GM19099 (cell line): Measurements from ENCODE around the gene DHRS13.

Experiments used
- POLR2A ChIP-seq: IDR thresholded peaks from 3 replicates; pipeline ENCODE4 v1.6.1; 2011; ENCODE audit warnings: low read depth; ENCODE audit not compliant: insufficient read length; ENCODE audit errors: extremely low read depth

The DHRS13 gene

DNA sequence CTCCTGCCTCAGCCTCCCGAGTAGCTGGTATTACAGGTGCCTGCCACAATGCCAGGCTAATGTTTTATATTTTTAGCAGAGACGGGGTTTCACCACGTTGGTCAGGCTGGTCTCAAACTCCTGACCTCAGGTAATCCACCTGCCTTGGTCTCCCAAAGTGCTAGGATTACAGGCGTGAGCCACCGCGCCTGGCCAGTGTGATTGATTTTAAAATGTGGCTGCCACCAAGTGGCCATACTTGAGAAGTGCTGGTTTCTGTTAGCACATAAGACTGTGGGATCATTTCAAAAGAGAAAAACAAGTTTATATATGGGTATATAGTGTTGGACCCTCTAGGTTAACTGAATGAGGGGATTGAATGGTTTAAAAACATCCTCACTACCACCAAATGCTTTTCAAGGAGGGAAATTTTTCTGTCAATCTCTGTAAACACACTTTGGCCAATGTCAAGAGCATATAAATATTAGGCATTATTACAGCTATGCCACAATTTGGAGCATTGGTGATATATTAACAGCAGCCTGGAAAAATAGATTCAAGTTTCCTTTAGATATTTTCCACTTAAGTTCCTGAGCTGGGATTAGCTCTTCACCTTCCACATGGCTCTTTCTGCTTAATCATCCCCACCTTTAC, 13.5 kb upstream of the DHRS13 start:
- TF ChIP-seq POLR2A = no peak

DNA sequence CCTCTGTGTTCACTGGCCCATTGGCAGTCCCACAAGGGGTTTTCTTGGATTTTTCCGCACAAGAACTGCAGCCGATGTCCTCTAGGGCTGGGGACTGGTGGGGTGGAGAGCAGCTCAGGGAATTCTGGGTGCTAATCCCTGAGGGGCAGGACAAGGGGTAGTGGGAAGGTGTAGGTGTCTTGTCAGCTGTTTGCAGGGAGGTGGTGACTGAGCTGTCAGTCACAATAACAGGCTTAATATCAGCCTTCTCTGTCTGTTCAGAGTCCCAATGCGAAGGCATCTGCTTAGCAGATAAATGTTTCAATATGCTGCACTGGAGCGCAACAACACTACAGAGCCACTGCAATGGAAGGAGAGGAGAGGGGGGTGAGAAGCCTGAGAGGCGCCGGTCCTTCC, 10.1 kb upstream of the DHRS13 start:
- TF ChIP-seq POLR2A = no peak

DNA sequence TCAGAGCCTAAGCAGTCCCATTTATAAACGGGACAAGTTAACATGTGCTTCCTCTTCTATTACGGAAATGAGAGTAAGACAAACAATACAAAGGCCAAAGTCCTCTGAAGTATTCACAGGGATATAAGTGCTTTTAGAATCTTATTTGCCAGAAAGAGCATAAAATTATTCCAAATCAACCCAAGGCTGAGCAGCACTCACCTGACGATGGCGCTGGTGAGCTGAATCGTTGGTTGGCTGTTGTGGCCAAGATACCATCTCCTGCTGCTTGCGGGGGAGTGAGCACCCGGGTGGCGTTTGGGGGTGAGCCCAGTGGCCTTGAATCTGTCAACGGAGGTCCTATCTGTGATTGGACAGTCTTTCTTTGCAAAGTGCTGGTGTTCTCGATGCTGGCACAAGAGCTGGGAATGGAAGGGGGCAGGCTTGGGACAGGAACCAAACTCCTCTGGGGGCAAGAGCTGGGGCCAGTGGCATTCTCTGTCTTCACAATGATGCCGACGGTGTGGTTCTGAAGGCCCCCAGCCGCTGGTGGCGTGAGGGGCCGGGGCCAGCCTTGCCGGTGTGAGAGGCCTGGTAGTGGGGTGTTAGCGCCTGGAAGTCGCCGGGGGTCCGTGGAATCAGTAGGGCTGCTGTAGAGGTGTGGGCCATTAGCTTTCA, 9.5 kb upstream of the DHRS13 start:
- TF ChIP-seq POLR2A = no peak

DNA sequence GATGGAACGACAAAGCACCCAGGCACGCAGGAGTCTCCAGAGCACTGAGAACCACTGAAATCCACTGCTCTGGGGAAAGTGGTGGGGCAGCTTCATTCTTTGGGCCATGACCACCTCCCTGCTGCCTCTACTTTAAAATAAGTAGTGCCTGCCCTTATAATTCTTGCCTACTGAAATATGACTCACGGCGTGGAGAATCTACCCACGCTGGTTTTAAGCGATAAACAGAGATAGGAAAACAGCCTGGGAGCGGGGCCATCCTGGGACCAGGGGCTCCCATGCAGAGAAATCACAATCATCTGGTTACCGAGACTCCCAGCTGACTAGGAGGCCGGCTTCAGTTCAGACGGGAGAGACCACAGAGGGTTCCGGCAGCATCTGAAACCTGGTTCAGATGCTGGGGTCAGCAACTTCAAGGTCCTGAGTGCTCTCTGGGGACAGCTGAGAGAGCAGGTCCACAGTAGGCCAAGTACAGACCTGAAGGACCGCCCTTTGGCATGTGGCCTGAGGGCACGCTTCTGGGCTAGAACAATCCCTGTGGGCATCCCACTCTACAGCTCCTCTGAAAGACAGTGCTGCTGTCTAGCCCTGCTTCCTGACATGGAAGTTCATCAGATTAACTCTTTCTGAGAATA, 8.6 kb upstream of the DHRS13 start:
- TF ChIP-seq POLR2A = no peak

DNA sequence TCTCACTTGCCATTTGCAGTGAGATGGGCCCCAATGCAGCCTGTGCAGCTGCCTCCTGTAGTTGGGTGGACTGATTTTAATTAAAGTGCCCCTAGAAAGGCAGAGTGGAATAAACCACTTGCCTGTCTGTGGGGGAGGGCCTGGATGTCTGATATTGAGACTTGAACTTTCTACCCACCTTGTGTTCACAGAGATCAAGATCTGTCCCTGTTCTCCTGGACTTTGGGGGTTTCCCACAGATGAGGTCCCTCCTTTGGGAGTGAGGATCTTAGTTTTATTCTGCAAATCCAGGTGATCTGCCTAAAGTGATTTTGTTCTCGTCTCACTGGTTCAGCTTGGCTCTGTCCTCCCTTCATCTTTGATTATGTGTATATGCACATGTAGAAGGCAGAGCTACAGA, 7.7 kb upstream of the DHRS13 start:
- TF ChIP-seq POLR2A = no peak

DNA sequence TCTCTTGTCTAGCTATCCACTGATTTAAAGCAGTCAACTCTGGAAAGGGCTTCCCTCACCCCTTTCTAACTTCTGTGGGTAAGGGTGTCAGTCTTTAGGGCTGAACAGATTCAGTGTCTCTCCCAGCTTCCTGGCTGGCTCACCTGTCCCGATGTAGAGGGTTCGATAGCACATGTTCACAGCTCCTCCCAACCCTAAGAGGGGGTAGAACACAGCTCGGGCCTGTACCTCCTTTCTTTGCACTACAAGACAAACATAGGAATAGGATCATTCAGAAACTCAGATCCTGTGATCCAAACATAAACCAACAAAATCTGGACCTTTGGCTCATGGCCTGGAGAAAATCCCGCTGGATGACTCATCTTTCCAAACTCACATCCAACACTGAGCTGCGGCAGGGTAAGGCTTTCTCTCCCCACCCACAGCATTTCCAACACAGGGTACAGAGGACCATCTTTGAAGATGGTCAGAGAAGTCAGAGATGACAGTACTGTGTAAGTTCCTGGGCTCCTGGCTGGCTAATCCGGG, 5.8 kb upstream of the DHRS13 start:
- no peak for TF ChIP-seq POLR2A

DNA sequence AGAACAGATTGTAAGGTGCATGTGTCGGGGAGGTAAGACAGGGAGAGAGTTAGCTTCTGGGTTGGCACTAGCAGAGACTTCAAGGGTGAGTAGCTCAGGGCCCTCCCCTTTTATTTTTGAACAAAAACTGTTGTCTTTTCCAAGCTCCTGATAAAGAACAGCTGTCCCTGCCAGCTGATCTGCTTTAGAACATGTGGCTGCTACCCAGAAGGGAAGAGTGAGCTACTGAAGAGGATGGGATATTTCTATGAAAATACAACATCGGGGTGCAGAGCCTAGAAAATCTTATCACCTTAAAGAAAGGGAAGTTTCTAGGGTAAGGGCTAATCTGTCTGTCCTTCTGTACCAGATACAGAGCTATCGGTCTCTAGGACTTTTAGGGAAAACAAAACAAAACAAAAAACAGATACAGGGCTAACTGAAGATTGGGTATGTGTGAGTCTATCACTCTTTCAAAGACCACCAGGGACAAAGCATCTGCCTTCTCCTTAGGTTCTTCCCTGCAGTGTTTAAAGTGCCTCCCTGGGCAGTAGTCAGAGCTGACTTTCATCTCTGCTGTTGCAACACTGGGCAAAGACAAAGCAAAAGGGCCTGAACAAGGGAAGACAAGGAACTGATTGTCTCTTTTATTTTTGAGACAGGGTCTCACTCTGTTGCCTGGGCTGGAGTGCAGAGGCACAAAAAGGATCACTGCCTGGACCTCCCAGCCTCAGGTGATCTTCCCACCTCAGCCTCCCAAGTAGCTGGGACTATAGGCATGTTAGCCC, 5.0 kb upstream of the DHRS13 start:
- no peak for TF ChIP-seq POLR2A

DNA sequence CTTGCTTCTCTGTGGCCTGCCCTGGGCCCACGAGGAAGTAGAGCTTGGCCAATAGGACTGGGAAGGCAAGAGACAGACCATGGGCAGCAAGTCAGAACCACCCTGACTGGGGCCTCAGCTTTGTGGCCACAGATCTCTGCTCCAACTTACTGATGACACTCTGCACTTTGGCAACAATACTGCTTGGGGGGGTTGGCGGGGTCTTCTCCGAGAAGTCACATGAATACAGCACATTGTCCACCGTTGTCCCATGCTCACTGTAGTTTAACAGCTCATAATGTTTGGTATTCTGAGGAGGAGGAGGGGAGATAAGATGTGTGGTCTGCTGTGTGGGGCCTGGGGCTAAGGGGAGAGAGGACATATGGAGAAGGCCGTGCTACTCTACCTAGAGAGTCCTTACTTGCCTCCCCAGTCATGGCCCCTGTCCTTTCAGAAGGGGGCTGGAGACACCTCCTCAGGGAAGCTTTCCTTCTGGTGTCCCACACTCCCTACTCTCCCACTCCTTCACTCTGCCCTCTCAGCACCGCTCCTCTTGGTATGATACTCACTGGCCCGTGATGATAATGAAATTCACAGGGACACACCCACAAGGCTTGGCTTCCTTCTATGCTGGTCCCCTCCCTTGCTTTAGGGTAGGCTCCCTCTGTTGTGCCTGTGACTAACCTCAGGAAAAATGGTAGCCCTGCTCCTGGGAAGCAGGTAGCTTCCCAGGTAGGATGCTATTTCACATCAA, 4.0 kb upstream of the DHRS13 start:
- TF ChIP-seq POLR2A = no peak

DNA sequence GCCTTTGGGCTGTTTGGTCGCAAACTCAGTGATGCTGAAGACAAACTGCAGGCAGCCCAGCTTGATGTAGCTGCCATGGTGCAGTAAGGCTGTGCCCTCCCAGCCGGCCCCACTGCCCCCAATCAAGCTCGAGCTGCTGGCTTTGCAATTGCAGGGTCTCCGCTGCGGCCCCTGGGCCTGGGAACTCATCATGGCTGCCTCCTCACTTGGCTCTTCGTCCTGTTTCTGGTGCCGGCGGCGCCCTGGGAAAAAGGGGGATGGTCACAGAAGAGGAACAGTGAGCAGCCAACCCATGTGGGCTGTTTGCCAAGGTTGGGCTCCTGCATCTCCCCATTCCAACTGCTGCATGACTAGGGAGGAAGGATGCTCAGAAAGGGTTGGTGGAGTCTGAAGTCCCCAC, 3.4 kb upstream of the DHRS13 start:
- TF ChIP-seq POLR2A = no peak

DNA sequence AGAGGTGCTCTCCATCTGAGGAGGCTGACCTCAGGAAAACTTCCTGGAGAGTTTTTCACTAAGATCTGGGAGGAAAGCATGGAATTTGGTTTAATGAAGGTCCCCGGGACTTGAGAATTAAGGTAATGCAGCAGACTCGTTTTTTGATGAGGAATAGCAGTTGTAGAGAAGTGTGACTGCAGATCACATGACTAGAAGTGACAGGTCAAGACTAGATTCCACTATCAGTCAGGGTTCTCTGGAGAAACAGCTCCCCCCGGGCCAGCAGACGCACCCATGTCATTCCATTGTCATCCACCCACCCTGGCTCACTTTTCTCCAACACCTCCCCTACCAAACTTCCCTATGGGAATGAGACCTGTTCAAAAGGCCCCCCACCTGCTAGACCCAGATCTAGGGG, 1.9 kb upstream of the DHRS13 start:
- TF ChIP-seq POLR2A = no peak

DNA sequence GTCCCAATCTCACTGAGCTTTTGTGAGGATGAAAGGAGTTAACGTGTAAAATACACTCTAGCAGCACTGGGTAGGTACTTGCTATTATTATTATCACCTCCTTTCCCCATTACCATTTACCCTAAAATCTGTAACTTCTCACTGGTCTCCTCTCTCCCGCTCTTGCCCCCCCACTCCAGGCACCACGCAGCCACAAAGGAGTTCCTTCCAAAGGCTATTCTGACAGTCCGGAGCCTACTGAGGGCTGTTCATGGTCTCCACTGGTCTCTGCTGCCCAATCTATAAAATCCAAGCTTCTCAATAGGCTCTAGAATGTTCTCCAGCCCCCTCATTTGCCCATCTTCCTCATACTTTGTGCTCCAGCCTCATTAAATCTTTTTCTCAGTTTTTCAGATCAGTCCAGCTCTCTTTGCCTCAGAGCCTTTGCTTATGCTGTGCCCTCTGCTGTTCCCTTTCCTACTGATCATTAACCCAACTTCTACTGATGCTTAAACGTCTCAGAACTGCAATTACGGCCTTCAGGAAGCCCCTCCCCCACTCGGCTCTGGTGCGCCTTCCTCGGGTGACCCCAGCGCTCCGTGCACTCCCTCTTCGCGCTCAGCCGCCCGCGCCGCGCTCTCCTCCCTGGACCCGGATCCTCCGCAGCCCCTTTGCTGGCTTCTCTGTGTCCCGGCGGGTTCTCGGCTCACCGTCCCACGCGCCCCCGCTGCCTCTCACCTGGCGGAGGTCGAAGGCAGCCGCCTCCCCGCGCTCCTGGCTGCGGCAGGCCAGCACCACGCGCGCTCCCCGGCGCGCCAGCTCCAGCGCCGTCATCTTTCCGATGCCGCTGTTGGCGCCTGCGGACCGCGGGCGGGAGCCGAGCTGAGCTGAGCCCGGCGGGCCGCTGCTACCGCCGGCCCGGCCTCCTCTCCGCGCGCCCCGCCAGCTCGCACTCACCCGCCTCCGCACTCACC, 737 bp downstream of the DHRS13 start:
- TF ChIP-seq POLR2A = no peak

DNA sequence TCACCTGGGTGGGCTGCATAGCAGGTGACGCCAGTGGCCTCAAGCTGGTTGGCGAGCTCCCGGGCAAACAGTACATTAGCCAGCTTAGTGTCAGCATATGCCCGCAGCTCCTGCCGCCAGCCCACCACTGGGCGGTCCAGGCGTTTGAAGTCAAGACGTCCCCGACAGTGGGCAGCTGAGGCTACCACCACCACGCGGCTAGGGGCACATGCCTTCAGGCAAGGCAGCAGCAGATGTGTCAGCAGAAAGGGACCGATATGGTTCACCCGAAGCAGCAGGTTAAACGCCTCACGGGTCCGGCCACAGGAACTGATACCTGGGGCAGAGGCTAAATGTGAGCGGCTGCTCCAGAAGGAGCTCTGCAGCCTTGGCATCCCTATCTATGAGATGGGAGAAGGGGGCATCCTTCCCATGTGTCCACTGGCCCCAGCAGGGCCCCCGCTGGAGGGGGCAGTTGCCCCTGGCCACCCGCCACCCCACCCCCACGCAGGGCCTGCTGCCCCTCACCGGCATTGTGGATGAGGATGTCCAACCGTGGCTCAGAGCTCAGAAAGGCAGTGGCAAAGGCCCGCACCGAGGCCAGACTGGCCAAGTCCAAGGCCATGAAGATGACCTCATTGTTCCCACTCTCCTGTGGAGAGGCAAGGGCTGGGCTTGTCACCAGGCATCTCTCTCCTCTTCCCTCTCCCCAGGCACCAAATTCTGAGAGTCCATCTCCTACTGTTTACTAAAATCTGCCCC, 1.7 kb downstream of the DHRS13 start:
- no peak for TF ChIP-seq POLR2A

DNA sequence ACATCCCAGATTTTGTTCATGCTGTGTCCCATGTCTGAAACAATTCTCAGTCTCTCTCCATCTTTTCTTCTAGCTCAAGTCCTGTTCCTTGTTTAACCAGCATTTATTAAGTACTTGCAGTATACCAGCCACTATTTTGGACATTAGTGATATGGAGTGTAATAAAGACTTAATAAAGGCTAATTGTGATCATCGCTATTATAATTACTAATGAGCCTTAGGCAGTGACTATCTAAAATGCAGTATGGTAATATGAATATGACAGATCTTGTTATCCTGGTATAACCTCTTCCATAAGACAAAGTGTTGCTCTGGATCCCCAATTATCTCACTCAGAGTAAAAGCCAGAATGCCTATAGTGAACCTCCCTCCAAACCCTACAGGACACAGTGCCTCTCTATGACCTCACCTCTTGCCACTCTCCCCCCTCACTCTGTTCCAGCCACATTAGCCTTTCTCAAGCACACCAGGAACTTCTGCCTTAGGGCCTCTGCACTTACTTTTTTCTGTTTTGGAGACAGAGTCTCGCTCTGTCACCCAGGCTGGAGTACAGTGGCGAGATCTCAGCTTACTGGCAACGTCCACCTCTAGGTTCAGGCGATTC, 3.6 kb downstream of the DHRS13 start:
- no peak for TF ChIP-seq POLR2A
